ENCODE results near the gene CDC14A.
"Not testable (repeated sequence)": the region's sequence is repeated elsewhere in the genome, so short reads cannot be mapped to it uniquely, and the experiment has no call there.

The CDC14A gene

DNA sequence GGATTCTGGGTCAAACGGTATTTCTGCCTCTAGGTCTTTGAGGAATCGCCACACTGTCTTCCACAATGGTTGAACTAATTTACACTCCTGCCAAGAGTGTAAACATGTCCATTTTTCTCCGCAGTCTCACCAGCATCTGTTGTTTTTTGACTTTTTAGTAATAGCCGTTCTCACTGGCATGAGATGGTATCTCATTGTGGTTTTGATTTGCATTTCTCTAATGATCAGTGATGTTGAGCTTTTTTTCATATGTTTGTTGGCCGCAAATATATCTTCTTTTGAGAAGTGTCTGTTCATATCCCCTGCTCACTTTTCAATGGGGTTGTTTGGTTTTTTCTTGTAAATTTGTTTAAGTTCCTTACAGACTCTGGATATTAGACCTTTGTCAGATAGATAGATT is 53.6 kb downstream of the CDC14A start:
- DNase-seq (ENCODE audit: low read depth in 2 of 2): not testable (repeated sequence)

DNA sequence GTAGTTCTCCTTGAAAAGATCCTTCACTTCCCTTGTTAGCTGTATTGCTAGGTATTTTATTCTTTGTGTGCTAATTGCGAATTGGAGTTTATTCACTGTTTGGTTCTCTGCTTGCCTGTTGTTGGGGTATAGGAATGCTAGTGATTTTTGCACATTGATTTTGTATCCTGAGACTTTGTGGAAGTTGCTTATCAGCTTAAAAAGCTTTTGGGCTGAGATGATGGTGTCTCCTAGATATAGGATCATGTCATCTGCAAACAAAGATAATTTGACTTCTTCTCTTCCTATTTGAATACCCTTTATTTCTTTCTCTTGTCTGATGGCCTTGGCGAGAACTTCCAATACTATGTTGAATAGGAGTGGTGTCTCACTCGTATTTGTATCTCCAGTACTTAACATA is 55.1 kb downstream of the CDC14A start:
- not testable (repeated sequence) for DNase-seq (ENCODE audit: low read depth in 2 of 2)

DNA sequence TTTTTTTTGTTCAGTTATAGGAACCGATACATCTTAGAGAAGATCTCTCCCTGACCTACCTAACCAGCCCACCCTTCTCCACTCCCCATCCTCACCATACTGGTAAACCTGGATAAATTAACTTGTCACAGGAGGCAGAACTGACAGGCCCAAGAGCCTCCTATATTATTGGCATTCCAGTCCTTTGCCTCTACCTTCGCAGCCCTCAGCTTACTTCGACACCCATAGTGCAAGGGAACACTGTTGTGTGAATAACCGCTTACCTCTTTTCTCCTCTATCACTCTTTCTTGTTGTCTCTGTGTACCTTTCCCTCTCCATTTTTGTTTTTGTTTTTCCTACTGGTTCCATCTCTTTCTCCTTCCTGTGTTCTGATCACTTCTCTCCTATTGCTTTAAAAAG is 58.7 kb downstream of the CDC14A start:
- DNase-seq (ENCODE audit: low read depth in 2 of 2): no peak

DNA sequence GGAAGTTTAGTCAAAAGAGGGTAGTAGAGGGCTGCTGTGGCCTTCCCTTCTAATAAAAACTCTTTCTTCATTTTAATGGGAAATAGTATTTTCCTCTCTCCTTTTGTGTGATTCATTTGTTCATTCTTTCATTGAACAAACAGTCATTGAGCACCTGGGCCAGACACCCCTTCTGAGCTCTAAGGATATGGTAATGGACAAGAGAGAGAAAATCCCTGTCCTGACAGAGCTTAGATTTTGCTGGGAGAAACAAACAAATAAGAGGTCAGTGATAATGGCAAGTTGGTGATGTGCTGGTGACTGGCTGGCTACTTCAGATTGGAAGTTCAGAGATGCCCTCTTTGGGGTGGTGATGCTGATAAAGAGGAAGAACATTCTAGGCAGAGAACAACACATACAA is 59.3 kb downstream of the CDC14A start:
- no peak for DNase-seq (ENCODE audit: low read depth in 2 of 2)

DNA sequence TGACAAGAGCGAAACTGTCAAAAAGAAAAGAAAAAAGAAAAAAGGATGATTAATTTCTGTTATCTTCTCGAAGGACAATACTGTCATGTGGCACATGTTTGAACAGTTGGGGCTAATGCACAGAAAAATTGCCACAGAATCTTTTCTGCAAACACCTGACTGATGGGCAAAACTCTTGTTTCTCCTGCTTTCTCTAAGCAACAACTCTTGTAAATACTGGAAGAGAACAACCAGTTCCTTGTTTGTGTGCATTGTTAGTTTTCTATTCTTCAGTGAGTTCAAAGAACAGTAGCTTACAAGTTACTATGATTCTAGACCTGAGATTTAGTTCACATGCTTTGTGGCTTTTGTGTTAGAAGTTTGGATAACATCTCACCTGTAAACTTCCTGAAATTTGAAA is 60.7 kb downstream of the CDC14A start:
- no peak for DNase-seq (ENCODE audit: low read depth in 2 of 2)

DNA sequence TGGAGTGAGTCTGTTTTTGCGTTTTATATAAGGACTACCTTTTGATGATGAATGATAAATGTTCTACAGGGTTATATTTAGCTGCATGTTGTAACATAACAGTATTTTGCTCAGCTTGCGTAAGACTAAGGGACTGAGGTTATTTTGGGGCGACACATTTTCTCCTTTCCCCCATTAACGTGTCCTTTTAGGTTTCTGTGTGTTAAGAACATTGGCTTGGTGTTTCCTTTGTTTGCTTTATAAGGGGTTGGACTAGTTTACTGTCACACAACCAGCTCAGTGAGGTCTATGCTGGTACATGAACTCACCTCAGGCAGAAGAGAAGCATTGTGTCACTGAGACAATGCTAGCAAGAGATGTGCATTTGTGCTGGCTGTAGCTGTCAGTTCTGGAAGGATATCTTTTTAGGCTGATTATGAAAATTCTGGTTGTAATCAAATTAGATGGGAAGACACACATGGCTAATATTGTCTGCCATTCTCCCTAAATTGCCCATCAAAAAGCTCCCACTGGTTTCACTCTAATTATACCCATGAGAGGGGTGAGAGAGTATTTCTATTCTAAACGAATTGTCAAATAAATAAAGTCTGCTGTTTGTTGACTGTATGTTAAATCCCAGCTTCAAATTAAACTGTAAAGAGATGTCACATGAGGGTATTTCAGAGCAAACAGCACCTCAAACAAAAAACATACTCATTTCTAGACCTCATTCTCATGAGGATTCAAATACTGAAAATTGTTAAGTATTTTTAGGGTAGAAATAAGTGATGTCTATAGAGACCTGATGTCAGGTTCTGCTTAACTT is 62.6 kb downstream of the CDC14A start:
- DNase-seq (ENCODE audit: low read depth in 2 of 2): no peak

DNA sequence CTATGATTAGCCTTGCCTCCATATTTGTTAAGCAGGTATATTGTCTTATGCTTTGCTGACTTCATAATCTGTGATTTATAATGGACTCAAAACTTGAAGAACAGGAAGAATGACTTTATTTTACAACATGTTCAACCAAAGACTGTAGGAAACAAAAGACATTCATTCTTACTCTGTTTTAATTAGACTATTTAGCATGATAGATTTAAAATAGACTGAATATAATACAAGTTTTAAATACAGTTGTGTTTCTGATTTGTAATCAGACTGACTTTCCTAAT is 63.1 kb downstream of the CDC14A start:
- no peak for DNase-seq (ENCODE audit: low read depth in 2 of 2)

DNA sequence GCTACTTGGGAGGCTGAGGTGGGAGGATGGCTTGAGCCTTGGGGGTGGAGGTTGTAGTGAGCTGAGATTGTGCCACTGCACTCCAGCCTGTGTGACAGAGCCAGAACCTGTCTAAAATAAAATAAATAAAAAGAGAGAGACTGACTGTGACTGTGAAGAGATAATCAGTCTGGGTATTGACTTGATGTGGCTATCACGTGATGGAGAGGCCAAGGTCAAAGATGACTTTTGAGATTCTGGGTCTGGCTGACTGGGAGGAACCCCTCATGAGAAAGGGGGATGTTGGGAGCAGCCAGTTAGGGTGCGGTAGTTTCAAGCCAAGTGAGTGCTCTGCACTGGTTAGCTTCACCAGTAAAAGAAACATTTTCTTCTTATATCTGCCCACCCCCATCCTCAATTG is 66.8 kb downstream of the CDC14A start:
- no peak for DNase-seq (ENCODE audit: low read depth in 2 of 2)

DNA sequence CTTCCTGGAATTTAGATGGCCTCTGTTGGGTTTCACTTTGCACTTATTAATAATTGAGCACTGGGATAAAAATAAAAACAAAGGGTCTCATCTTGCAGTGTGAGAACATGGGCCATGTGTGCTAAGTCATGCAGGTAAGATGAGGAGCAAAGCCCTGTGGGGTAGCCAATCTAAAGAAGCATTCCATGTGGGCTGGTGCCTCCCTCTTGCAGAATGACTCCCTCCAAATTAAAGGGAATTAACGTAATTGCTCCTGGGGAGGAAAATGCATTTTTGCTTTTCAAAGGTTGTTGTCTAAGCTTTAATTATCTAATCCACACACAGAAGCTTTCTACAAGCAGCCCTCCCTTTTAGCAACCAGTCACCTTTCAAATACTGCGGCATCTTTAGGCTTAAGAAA is 69.8 kb downstream of the CDC14A start:
- no peak for DNase-seq (ENCODE audit: low read depth in 2 of 2)

DNA sequence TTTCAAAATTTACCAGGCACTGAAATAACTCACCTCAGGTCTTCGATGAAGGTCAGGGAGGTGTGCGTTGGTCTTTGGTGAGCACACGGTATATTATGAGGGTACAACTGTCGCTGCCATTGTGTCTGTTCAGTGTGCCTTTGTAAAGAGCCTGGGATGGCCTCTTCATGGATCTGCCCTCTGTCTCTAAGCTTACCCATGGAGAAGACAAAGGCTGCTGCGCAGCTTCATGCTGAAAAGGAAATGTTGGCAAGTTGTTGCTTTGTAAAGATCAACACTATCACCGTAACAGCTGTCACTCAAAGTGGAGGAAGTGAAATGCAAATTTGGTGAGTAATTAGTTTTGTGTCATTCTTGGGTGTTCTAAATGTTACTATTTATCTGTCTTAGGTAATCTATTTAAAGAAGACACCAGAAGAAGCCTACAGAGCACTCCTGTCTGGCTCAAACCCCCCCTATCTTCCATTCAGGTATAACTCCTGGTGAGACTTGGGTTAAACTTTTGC is 71.6 kb downstream of the CDC14A start:
- no peak for DNase-seq (ENCODE audit: low read depth in 2 of 2)

DNA sequence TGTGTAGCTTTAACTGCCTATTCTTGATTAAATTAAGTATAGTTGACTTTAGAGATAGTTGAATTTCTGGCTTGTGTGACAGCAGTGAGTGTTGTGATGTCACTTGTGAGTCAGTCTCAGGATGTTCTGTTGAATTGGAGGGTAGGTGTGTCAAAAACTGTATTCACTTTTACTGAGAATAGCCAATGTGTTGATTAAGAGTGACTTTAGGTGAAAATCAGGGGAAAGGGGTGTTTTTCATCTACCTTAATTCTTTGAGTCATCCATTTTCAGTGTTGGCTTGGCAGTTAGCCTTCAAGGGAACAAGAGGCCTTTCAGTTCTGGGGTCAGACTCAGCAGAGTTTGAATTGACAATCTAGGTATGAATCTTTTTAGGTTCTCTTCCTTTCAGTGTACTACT is 75.9 kb downstream of the CDC14A start:
- no peak for DNase-seq (ENCODE audit: low read depth in 2 of 2)

DNA sequence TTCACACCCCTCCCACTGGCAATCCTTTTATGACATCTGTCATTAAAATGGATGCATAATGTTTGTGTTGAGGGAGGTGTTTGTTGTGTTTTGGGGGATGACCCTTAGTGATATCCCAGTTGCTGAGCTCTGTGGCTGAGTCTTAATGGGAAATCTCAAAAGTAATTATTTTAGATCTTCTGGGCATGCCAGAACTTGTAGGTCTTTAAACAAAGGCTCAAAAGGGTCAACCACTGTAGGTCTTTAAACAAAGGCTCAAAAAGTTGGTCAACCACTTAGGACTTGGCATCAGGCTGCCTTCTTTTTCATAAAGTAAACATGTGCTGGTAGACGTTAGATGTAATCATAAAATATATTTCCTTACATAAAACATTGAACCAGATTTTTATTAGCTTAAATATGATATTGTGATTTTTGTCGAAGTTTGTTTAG is 78.0 kb downstream of the CDC14A start:
- no peak for DNase-seq (ENCODE audit: low read depth in 2 of 2)

DNA sequence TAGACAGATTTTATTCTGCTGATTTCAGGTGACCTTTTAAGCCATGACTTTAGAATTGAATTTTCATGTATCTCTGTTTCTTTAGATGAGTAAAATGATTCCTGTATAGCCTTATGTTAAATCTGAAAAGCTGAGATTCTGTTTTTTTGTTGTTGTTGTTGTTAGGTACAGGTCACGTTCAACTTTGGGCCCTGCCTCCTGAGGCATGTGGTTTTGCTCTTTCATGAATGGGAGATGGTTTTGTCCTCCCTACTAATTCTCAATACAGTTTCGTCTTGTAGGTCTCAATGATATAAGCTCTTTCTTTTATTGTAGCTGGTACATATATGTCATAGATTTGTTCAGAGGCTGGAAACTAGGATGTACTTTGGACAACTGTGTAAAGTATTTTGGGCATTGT is 79.6 kb downstream of the CDC14A start:
- no peak for DNase-seq (ENCODE audit: low read depth in 2 of 2)

DNA sequence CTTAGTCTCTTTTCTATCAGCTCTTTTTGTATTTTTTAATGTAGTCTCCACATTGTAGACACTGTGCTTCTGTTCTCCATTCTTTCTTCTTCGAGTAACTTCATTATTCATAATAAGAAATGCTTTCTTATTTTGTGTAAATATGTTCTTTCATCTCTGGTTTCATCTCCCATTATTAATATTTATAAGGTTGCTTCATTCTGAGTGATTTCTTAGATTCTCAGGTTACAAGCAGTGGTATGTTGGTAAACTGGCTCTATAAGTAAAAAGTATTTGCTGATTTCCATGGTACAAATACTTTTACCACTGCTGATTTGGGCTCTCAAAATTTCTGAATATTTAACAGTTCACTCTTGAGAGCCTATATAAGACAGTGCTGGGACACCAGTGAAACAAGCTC is 81.3 kb downstream of the CDC14A start:
- DNase-seq (ENCODE audit: low read depth in 2 of 2): no peak

DNA sequence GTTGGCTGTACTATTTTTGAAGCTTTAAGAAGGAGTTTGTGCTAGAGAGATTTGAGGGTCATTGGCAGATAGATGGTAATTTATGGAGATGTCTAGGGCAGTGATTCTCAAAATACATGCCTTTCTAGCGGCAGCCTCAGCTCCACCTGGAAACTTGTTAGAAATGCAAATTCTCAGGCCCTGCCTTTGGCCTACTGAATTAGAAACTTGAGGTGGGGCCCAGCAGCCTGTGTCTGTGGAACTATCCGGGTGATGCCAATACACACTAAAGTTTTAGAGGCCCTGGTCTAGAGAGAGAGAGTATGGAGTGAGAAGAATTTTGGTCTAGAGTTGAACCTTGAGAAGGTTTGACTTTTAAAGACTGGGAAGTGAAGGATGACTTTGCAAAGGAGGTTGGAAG is 82.5 kb downstream of the CDC14A start:
- no peak for DNase-seq (ENCODE audit: low read depth in 2 of 2)

DNA sequence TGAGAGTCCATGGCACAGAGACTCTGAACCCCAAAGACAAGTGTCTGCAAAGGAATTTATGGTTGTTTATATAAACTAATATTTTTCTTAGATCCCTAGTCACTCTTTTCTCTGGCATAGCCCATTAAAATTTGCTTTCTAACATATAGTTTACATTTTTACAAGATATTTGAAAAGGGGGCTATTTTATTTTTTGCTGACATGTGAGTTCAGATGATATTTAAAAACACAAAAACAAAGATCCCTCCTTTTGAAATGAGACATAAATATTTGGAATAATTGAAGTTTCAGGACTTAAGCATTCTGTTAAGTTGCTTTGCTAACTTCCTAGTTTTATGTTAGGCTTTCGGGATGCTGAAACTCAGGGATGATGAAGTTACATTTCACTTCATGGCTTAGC is 86.1 kb downstream of the CDC14A start:
- DNase-seq (ENCODE audit: low read depth in 2 of 2): no peak

DNA sequence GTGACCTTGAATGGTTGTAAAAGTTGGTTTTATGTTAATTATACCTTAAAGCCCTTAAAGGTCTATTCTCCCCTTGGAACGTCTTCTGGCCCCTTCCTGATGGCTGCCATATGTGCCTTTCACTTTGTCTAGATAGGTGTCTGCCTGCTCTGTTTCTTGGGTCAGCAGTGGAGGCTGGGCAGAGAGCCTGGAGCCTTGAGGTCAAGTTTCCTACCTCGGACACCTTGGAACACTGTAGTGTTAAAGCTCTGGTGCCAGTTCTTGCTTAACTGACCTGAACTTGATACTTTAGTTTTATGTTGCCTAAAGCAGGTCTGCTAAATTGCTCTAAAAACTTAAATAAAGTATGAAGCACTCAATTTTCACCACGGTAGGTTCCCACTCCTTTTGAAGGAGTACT is 86.5 kb downstream of the CDC14A start:
- no peak for DNase-seq (ENCODE audit: low read depth in 2 of 2)

DNA sequence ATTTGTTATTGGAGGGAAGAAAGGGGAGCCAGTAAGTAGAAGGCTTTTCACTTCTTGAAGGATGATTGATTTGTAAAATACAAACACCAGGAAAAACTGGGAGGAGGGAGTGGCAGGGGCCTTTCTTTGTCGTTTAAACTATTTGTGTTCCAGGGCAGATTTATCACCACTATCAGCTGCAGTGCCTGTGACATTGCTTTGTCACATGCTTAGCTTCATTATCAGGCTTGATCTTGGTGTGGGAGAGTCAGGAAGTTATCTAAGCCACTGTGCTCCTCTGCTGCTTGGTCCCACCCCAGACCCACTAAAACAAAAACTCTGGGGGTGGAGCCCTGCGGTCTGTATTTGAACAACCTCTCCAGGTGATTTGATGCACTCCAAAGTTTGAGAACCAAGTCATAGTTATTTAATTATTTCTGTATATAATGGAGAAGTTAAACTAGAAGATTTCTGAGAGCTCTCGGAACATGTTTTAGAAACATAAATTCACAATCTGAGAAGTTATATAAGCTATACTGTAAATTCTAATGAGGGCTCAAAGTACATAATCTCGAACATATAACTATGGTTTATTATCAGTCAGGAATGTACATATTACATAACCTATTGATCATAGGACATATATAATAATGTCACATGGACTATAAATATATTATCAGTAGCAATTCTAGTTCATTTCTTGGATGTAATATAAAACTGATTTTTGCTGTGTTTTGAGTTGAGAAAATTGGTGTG is 87.9 kb downstream of the CDC14A start:
- peak; percentile 39 to 67 for DNase-seq (ENCODE audit: low read depth in 2 of 2)

DNA sequence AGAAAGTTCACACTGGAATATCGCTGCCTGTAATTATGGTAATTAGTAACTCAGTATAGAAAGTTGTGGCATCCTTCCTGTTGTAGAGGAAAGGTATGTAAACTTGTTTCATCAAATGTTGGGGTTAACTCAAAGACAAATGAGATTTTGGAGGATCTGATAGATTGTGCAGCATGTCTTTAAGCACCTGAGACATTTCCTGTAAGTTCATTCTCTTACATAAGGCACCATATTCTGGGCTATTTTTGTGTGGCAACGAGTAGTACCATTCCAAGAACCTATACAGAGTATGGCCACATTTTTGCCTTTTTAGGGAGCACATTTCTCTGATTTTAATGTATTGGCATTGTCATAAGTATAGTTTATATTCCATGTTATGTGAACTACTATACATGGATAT is 88.8 kb downstream of the CDC14A start:
- no peak for DNase-seq (ENCODE audit: low read depth in 2 of 2)

DNA sequence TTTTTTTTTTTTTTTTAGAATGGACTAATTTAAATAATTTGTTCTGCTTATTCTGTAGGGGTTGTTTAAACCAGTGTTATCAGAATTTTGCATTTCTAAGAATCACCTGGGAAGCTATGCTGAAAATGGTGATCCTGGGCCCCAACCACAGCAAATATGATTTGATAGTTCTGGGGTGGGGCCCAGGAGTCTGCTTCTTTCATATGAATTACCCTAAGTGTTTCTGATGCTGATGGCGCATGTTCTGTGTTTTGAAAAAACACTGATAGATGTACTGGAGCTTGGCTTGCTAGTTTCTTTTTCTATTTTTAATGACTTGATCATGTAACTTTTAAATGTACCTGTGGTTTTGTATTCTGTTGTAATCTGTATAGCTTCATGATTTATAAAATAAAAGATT is 89.3 kb downstream of the CDC14A start:
- no peak for DNase-seq (ENCODE audit: low read depth in 2 of 2)

DNA sequence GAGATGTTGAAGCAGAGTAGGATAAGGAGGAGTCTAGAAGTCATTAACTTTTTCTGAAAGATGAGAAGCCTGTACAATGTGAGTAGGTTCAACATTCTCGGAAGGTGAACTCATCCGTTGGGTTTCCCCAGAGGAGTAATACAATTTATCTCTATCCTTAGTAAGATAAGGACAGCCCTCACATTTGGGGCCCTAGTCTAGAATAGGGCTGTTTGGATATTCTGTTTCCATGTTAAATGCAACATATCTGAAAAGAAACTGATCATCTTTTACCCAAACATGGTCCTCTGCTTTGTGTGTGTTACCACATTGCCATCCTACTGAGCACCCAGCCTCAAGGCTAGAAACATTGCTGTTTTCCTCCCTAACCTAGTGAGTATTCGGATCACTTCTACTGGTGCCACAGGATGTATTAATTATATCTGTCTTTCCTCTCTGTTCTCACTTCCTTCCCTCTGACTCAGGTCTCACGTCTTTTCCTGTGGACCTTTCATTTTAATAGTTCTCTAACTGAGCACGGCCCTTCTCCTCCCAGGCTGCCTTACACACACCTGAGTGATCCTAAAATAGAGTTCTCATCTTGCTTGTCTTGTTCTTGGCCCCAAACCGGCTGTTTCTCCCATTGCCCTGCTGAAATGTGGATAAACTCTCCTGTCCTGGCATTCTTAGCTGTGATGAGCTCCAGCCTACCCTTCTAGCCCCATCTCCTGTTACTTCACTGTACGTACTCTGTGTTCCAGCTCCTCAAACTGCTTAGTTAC is 91.7 kb downstream of the CDC14A start:
- no peak for DNase-seq (ENCODE audit: low read depth in 2 of 2)

DNA sequence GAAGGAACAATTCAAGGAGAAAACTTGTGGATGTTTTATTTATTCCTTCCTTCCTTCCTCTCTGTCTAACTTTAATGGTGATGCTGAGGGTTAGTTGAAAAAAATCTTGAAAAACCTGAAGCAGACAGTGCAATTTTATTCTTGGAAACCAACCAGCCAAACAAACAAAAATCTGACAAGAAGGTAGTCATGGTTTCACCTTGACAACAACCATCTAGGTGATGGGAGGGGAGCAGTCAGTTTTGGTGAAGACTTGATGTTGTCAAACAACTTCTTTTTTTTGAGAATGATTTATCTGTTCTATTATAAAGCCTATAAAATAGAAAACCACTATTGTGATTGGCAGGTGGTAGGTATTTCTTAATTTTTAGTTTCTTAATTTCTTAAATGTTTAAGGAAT is 93.3 kb downstream of the CDC14A start:
- no peak for DNase-seq (ENCODE audit: low read depth in 2 of 2)

DNA sequence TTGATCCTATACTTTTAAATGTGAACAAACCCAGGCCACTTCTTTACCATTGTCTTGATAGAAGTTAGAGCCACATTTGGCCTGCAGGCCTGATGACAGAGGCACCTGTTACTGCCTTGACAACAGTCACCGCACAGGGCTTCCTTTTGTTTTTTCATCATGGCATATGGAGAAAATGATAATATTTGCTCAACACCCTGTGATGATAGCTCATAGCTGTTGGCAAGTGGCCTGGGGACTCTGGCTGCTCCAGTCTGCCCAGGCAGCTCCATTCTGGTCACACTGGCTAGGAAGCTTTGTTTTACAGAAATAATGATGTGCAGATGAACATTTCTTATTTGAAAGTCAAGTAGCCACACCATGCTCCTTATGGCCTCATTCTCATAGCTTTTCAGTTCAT is 96.1 kb downstream of the CDC14A start:
- no peak for DNase-seq (ENCODE audit: low read depth in 2 of 2)
